HK-2 (cell line): ENCODE results near the gene DCUN1D4.

Experiments used
- DNase-seq: peaks from one replicate; pipeline ENCODE4 v3.0.0-alpha.2; 2018; ENCODE audit not compliant: unreplicated experiment

DCUN1D4 gene

GRCh38 chr4:51842554-51843308 is at the start of gene DCUN1D4:
Gene DCUN1D4 (plus strand): TSS chr4:51843153. CDS start chr4:51843243, 90 bp downstream.
- peak; percentile 100 for DNase-seq

GRCh38 chr4:51820443-51821234 is 22.3 kb upstream of the DCUN1D4 start:
- no peak for DNase-seq

- no peak for DNase-seq
Measured at GRCh38 chr4:51825341-51825740, 17.6 kb upstream of the DCUN1D4 start.

- DNase-seq, result no peak
Measured at GRCh38 chr4:51830156-51830720, 12.7 kb upstream of the DCUN1D4 start.

- peak; percentile 42 for DNase-seq
Measured at GRCh38 chr4:51831133-51831532, 11.8 kb upstream of the DCUN1D4 start.

- no peak for DNase-seq
Measured at GRCh38 chr4:51833236-51833635, 9.7 kb upstream of the DCUN1D4 start.

- DNase-seq, result no peak
Measured at GRCh38 chr4:51835079-51835478, 7.9 kb upstream of the DCUN1D4 start.

GRCh38 chr4:51835855-51836254 is 7.1 kb upstream of the DCUN1D4 start:
- no peak for DNase-seq

- DNase-seq, result no peak
Measured at GRCh38 chr4:51836549-51836948, 6.4 kb upstream of the DCUN1D4 start.

- DNase-seq, result no peak
Measured at GRCh38 chr4:51840781-51841180, 2.2 kb upstream of the DCUN1D4 start.

- no peak for DNase-seq
Measured at GRCh38 chr4:51842167-51842553, 793 bp upstream of the DCUN1D4 start.

GRCh38 chr4:51843309-51844152 is 578 bp downstream of the DCUN1D4 start:
- no peak for DNase-seq

GRCh38 chr4:51844153-51845054 is 1.5 kb downstream of the DCUN1D4 start:
- peak; percentile 93 for DNase-seq

- no peak for DNase-seq
Measured at GRCh38 chr4:51845055-51845426, 2.1 kb downstream of the DCUN1D4 start.

GRCh38 chr4:51845711-51846110 is 2.8 kb downstream of the DCUN1D4 start:
- no peak for DNase-seq

GRCh38 chr4:51849430-51849829 is 6.5 kb downstream of the DCUN1D4 start:
- no peak for DNase-seq

- DNase-seq, result no peak
Measured at GRCh38 chr4:51850294-51850693, 7.3 kb downstream of the DCUN1D4 start.

GRCh38 chr4:51851090-51851936 is 8.4 kb downstream of the DCUN1D4 start:
- DNase-seq, result no peak

GRCh38 chr4:51851937-51852290 is 9.0 kb downstream of the DCUN1D4 start:
- no peak for DNase-seq
